ENCODE data around the gene IFITM5. TPM values are rescaled to one million over a fixed set of nuclear protein-coding genes. Genes with fewer than 3 reads are reported as not detected.

IFITM5 gene
- total RNA-seq, 4 donors from 2014 or later: not detected

DNA sequence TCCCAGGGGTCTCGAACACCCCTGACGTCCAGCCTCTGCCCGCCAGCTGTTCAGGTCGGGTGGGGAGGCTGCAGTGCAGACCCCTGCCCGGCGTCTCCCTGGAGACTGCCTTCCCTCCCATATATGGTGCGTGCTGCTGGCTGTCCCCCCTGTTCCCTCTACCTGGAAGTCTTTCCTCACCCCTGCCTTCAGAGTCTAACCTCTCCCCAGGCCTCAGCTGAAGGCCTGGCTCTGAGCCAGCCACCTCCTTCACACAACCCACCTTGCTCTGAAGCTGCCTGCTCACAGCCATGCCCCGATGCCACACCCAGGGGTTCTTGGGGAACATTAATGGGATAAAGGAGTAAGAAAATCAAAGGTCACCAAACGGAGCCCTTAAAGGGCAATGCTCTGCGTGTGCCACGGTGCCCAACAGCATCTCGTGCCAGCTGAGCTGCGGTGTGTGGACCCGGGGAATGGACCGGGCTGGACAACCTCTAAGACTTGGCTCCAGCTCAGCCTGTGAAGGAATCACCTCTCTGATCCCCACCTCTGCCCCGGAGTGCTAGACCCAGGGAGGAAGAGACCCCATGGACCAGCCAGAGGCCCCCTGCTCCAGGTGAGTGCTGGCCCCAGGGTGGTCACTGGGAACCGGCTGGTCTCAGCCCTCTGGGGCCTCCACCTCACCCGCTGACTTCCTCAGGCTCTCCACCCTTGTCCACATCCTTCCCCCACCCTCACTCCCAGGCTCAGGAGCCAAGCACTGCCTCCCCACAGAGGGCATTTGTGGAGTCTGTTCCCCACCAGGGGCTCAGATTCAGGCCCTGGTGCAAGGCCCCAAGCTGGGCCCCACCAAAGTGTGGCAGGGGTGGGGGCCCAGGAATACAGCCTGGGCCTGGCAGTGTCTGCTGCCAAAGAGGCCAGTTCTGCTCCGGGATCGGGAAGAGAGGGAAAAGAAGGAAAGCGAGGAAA, 21.1 kb downstream of the IFITM5 start, which contains the start of gene NLRP6:
NLRP6 (plus strand) TSS at position 407 of the 951 bp plus-strand sequence; CDS start at position 570, 163 bp downstream.
- peak in 1 of 2 donors; percentile 79 for DNase-seq (ENCODE audit: low spot score in 2 of 2)
- TF ChIP-seq POLR2A (IDR thresholded peaks at IDR 0.05): no peak
- TF ChIP-seq, protein P1, sequence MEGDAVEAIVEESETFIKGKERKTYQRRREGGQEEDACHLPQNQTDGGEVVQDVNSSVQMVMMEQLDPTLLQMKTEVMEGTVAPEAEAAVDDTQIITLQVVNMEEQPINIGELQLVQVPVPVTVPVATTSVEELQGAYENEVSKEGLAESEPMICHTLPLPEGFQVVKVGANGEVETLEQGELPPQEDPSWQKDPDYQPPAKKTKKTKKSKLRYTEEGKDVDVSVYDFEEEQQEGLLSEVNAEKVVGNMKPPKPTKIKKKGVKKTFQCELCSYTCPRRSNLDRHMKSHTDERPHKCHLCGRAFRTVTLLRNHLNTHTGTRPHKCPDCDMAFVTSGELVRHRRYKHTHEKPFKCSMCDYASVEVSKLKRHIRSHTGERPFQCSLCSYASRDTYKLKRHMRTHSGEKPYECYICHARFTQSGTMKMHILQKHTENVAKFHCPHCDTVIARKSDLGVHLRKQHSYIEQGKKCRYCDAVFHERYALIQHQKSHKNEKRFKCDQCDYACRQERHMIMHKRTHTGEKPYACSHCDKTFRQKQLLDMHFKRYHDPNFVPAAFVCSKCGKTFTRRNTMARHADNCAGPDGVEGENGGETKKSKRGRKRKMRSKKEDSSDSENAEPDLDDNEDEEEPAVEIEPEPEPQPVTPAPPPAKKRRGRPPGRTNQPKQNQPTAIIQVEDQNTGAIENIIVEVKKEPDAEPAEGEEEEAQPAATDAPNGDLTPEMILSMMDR (IDR thresholded peaks at IDR 0.05): no peak
- WGBS, 2 donors: 74 to 75% methylated on average over 21 of the region's 21 CpGs
- H3K4me3 ChIP-seq (ENCODE audit: low read depth, poor library complexity, severe bottlenecking): no peak within 1 kb of the TSS
- intact Hi-C loops (cut with DNase I; ENCODE audit: low total_unique reads): no loop called here

DNA sequence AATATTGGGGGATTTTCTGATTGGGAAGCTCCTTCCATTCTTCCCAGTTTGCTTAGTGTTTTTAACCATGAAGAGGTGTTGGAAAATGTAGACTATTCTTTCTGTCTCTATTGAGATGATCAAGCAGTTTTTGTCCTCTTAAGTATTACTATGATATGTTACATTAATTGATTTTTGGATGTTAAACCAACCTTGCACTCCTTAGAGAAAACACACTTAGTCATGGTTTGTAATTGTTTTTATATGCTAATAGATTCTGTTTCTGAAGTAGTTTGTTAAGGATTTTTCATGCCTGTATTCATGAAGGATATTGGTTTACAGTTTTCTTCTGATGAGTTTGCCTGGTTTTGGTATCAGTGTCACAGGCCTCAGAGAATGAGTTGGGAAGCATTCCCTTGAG, 23.1 kb downstream of the IFITM5 start:
- intact Hi-C loops (cut with DNase I; ENCODE audit: low total_unique reads): no loop called here
- TF ChIP-seq, protein P1 (IDR thresholded peaks at IDR 0.05): no peak
- TF ChIP-seq POLR2A (IDR thresholded peaks at IDR 0.05): no peak
- H3K4me3 ChIP-seq (ENCODE audit: low read depth, poor library complexity, severe bottlenecking): no peak overlapping the region
- no peak for DNase-seq (ENCODE audit: low spot score in 2 of 2)

DNA sequence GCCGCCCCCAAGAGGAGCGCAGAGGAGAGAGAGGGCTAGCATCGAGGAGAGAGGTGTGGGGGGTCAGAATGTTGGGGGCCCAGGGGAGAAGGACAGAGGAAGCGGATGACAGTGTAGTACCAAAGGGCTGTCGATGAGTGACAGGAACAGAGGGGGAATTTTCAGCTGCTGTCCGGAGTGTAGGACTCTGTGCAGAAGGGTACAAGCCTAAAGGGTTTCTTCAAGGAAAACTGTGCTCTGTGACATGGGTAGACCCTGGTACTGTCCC, 26.5 kb downstream of the IFITM5 start:
- whole genome bisulfite sequencing, 2 donors: 86 to 92% methylated on average over 6 of the region's 6 CpGs
- DNase-seq (ENCODE audit: low spot score in 2 of 2): no peak
- no peak overlapping the region for H3K4me3 ChIP-seq (ENCODE audit: low read depth, poor library complexity, severe bottlenecking)
- intact Hi-C loops (cut with DNase I; ENCODE audit: low total_unique reads): no loop called here
- TF ChIP-seq, protein P1 (IDR thresholded peaks at IDR 0.05): no peak
- no peak for TF ChIP-seq POLR2A (IDR thresholded peaks at IDR 0.05)

DNA sequence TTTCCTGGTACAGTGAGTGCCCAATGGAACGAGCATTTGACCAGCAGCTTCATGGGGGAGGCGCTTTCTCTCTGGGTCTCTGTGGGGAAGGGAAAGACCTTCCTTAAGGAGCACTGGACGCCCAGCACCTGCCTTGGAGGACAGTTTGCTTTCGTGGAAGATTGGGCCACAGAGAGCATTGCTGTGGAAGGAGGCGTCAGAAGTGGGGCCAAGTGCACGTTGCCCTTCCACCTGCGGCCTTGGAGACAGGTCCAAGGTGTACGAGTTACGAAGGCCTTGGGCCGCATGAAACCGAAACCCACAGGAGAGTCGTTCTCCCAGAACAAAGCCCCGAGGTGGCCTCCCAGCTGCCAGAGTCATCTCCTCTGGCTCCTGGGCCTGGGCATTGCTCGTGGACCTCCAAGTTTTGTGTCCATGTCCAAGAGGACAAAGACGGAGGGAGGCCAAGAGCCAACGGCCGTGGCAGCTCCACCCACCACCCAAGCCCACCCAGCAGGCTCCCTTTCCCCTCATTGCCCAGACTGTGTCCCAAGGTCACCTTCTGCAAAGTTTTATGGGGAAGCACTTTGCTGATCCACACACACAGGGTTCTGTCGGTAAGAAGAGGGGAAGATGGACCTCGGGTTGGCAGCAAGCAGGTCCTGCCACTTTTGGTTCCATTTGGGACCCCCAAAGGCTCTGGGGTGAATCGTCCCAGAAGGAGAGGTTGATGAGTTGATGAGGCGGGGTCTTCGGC, 27.0 kb downstream of the IFITM5 start:
- WGBS, 2 donors: 86 to 89% methylated on average over 22 of the region's 22 CpGs
- intact Hi-C loops (cut with DNase I; ENCODE audit: low total_unique reads): no loop called here
- TF ChIP-seq, protein P1 (IDR thresholded peaks at IDR 0.05): no peak
- TF ChIP-seq POLR2A (IDR thresholded peaks at IDR 0.05): no peak
- peak in 1 of 2 donors; percentile 72 for DNase-seq (ENCODE audit: low spot score in 2 of 2)
- no peak overlapping the region for H3K4me3 ChIP-seq (ENCODE audit: low read depth, poor library complexity, severe bottlenecking)

DNA sequence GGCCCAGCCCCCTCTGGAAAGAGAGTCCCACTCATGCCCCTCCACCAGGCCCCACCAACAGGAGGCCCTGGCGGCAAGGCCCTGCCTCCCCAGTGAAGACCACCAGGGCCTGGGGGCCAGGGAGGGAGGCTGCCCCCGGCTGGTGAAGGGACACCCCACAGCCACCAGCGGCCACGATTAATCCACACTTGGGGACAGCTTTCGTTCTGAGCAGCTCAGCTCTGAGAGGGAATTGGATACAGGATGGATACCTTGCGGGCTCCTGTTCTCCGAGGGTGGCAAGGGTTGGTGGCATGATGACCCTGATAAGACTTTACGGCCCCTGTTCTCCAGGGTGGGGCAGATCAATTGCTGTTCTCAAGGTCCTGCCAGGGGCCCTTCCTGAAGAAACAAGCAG, 28.0 kb downstream of the IFITM5 start:
- intact Hi-C loops (cut with DNase I; ENCODE audit: low total_unique reads): no loop called here
- 84 to 95% methylated on average over 4 to 8 of the region's 8 CpGs for WGBS, 2 donors
- TF ChIP-seq, protein P1 (IDR thresholded peaks at IDR 0.05): no peak
- TF ChIP-seq POLR2A (IDR thresholded peaks at IDR 0.05): no peak
- H3K4me3 ChIP-seq (ENCODE audit: low read depth, poor library complexity, severe bottlenecking): no peak overlapping the region
- peak in 1 of 2 donors; percentile 64 for DNase-seq (ENCODE audit: low spot score in 2 of 2)

Measured in lower leg skin (tissue), 4 donors.